CD4-positive, CD25-positive, alpha-beta regulatory T cell (primary cell): ENCODE measurements around the gene LZTS2. TPM values are rescaled to one million over a fixed set of nuclear protein-coding genes. Genes with fewer than 3 reads are reported as not detected.

ENCODE experiments used
- ATAC-seq, 2 donors: fragments of 150-1000 bp; cut with Tn5 transposase; one replicate each; pipeline ENCODE4 v1.10.0; 2021; ENCODE audit warnings: low read depth in 2 of 2, moderate number of reproducible peaks in 2 of 2, moderate library complexity in 1 of 2
- DNase-seq, 3 donors: peaks; one replicate each; pipeline versions ENCODE4 v3.0.0 to v3.0.0-alpha.2; 2012 to 2022; ENCODE audit warnings: mixed read lengths in 1 of 3
- H3K27ac ChIP-seq: one replicate; pipeline ENCODE4 v1.7.0; 2013; ENCODE audit warnings: mild to moderate bottlenecking, low read length; ENCODE audit not compliant: insufficient read depth, poor library complexity, severe bottlenecking
- H3K27me3 ChIP-seq: one replicate; pipeline ENCODE4 v1.7.0; 2013; ENCODE audit warnings: low read length; ENCODE audit not compliant: control insufficient read depth, insufficient read depth
- H3K36me3 ChIP-seq: one replicate; pipeline ENCODE4 v1.7.0; 2013; ENCODE audit warnings: mild to moderate bottlenecking, low read length, moderate library complexity; ENCODE audit not compliant: control insufficient read depth, insufficient read depth
- H3K4me1 ChIP-seq: 2 replicates; pipeline ENCODE4 v1.7.0; 2013; ENCODE audit warnings: mild to moderate bottlenecking, low read length; ENCODE audit not compliant: insufficient read depth, control insufficient read depth, poor library complexity, severe bottlenecking
- H3K4me3 ChIP-seq: one replicate; pipeline ENCODE4 v1.7.0; 2013; ENCODE audit warnings: low read depth, mild to moderate bottlenecking, low read length, moderate library complexity
- H3K9me3 ChIP-seq, 2 experiments: 1 replicate in 1 of 2; 2 replicates in 1 of 2; pipeline ENCODE4 v1.7.0; 2013; ENCODE audit warnings: low read length in 2 of 2, mild to moderate bottlenecking in 1 of 2, moderate library complexity in 1 of 2; ENCODE audit not compliant: control insufficient read depth in 2 of 2
- H3K27ac Mint-ChIP-seq, 3 donors: one replicate each; pipeline ENCODE4 v1.8.0; 2020 to 2022; ENCODE audit warnings: mild to moderate bottlenecking in 3 of 3, mixed read lengths in 3 of 3, moderate library complexity in 2 of 3
- H3K27me3 Mint-ChIP-seq: one replicate; pipeline ENCODE4 v1.8.0; 2022; ENCODE audit warnings: mild to moderate bottlenecking, mixed read lengths
- H3K36me3 Mint-ChIP-seq: one replicate; pipeline ENCODE4 v1.8.0; 2020; ENCODE audit warnings: mixed read lengths
- H3K4me1 Mint-ChIP-seq, 4 donors: one replicate each; pipeline ENCODE4 v1.8.0; 2020 to 2022; ENCODE audit warnings: mixed read lengths in 4 of 4, mild to moderate bottlenecking in 1 of 4
- H3K4me3 Mint-ChIP-seq, 4 donors: one replicate each; pipeline ENCODE4 v1.8.0; 2020 to 2022; ENCODE audit warnings: mild to moderate bottlenecking in 4 of 4, mixed read lengths in 4 of 4, moderate library complexity in 3 of 4
- H3K9me3 Mint-ChIP-seq, 7 donors: one replicate each; pipeline ENCODE4 v1.8.0; 2020 to 2022; ENCODE audit warnings: mixed read lengths in 7 of 7, mild to moderate bottlenecking in 3 of 7, moderate library complexity in 2 of 7
- polyA plus RNA-seq, 4 donors: library from polyadenylated mRNA; unstranded; fragments of 300-500 nt; fragmentation: Illumina TruSeq; gene quantifications; one replicate each; pipeline ENCODE4 v1.2.3, GENCODE V29; 2021
- total RNA-seq: library from RNA; stranded (reverse); gene quantifications from one replicate; pipeline ENCODE4 v1.2.3, GENCODE V29; 2022

The LZTS2 gene
- total and polyA plus RNA-seq, 5 donors from 2014 or later: 11.0 to 19.3 (median 13.2) TPM

- ATAC-seq (no peak), DNase-seq (no peak)
- Mint-ChIP-seq H3K4me3 (no peak overlapping the region), H3K27ac (no peak overlapping the region), H3K36me3 (peaks cover 4% of the 10 kb centered on the region), H3K4me1 (peaks cover 4 to 11% (median 9%) of the 10 kb centered on the region in 4 donors), H3K27me3 (peaks cover 5% of the 10 kb centered on the region), H3K9me3 (no peaks in the 10 kb centered on the region)
- Histone ChIP-seq H3K9me3 (no peaks in the 10 kb centered on the region), H3K27me3 (no peaks in the 10 kb centered on the region), H3K27ac (no peak overlapping the region), H3K4me1 (peaks cover 9% of the 10 kb centered on the region), H3K4me3 (no peak overlapping the region), H3K36me3 (peaks cover 3% of the 10 kb centered on the region)
Observed at GRCh38 chr10:101008823-101009423, 9.3 kb downstream of the LZTS2 start.

GRCh38 chr10:101010329-101010728 lies 10.7 kb downstream of the LZTS2 start:
- Histone ChIP-seq H3K9me3 (no peaks in the 10 kb centered on the region), H3K4me1 (peaks cover 9% of the 10 kb centered on the region), H3K27ac (no peak overlapping the region), H3K4me3 (no peak overlapping the region), H3K36me3 (peaks cover 3% of the 10 kb centered on the region), H3K27me3 (no peaks in the 10 kb centered on the region)
- Mint-ChIP-seq H3K4me1 (peaks cover 4 to 17% (median 12%) of the 10 kb centered on the region in 4 donors), H3K27me3 (peaks cover 5% of the 10 kb centered on the region), H3K27ac (no peak overlapping the region), H3K9me3 (no peaks in the 10 kb centered on the region), H3K36me3 (peaks cover 4% of the 10 kb centered on the region), H3K4me3 (no peak overlapping the region)
- ATAC-seq (no peak), DNase-seq (no peak)

- DNase-seq: no peak
- Mint-ChIP-seq H3K9me3 (no peaks in the 10 kb centered on the region), H3K36me3 (no peaks in the 10 kb centered on the region), H3K4me3 (no peak overlapping the region), H3K27me3 (peaks cover 15% of the 10 kb centered on the region), H3K27ac (no peak overlapping the region), H3K4me1 (peaks cover 4 to 17% (median 12%) of the 10 kb centered on the region in 4 donors)
- no peak overlapping the region for H3K4me3 ChIP-seq
- H3K27ac ChIP-seq: no peak overlapping the region
- H3K4me1 ChIP-seq: peaks cover 9% of the 10 kb centered on the region
- no peaks in the 10 kb centered on the region for H3K36me3 ChIP-seq
- H3K9me3 ChIP-seq: no peaks in the 10 kb centered on the region
- H3K27me3 ChIP-seq: peaks cover 5% of the 10 kb centered on the region
- ATAC-seq: no peak
Observed at GRCh38 chr10:101011517-101012423, 12.2 kb downstream of the LZTS2 start.

GRCh38 chr10:101012525-101013364 lies 13.1 kb downstream of the LZTS2 start:
- H3K9me3 ChIP-seq: no peaks in the 10 kb centered on the region
- ATAC-seq (peak; percentile 84 to 91), DNase-seq (peak; percentile 60 to 83 (median 70))
- H3K9me3 Mint-ChIP-seq: no peaks in the 10 kb centered on the region
- peak overlapping the region in 1 of 3 donors; percentile 30 for H3K27ac Mint-ChIP-seq
- peaks cover 9% of the 10 kb centered on the region for H3K4me1 ChIP-seq
- no peaks in the 10 kb centered on the region for H3K36me3 Mint-ChIP-seq
- peaks cover 10% of the 10 kb centered on the region for H3K27me3 ChIP-seq
- H3K27me3 Mint-ChIP-seq: peaks cover 24% of the 10 kb centered on the region
- H3K4me3 ChIP-seq: no peak overlapping the region
- peaks cover 4 to 17% (median 12%) of the 10 kb centered on the region in 4 donors for H3K4me1 Mint-ChIP-seq
- no peak overlapping the region for H3K4me3 Mint-ChIP-seq
- no peaks in the 10 kb centered on the region for H3K36me3 ChIP-seq
- no peak overlapping the region for H3K27ac ChIP-seq

GRCh38 chr10:101013365-101013825 lies 13.8 kb downstream of the LZTS2 start:
- H3K36me3 Mint-ChIP-seq: no peaks in the 10 kb centered on the region
- H3K9me3 ChIP-seq: no peaks in the 10 kb centered on the region
- no peak for ATAC-seq
- H3K4me1 Mint-ChIP-seq: peaks cover 4 to 18% (median 12%) of the 10 kb centered on the region in 4 donors
- H3K27me3 ChIP-seq: peaks cover 10% of the 10 kb centered on the region
- peak overlapping the region in 1 of 3 donors; percentile 30 for H3K27ac Mint-ChIP-seq
- H3K4me1 ChIP-seq: peaks cover 9% of the 10 kb centered on the region
- peaks cover 28% of the 10 kb centered on the region for H3K27me3 Mint-ChIP-seq
- no peak overlapping the region for H3K27ac ChIP-seq
- H3K4me3 ChIP-seq: no peak overlapping the region
- H3K4me3 Mint-ChIP-seq: no peak overlapping the region
- H3K9me3 Mint-ChIP-seq: peaks cover 0 to 1% (median 0%) of the 10 kb centered on the region in 7 donors
- H3K36me3 ChIP-seq: no peaks in the 10 kb centered on the region
- no peak for DNase-seq

GRCh38 chr10:101014230-101014884 lies 14.7 kb downstream of the LZTS2 start:
- H3K27ac Mint-ChIP-seq: peak overlapping the region in 2 of 3 donors; percentile 32 to 77
- DNase-seq (peak; percentile 61 to 72 (median 62)), ATAC-seq (peak in 1 of 2 donors; percentile 55)
- Histone ChIP-seq H3K4me1 (peaks cover 9% of the 10 kb centered on the region), H3K27ac (no peak overlapping the region), H3K4me3 (no peak overlapping the region), H3K9me3 (no peaks in the 10 kb centered on the region), H3K36me3 (no peaks in the 10 kb centered on the region), H3K27me3 (peaks cover 13% of the 10 kb centered on the region)
- peaks cover 4 to 20% (median 12%) of the 10 kb centered on the region in 4 donors for H3K4me1 Mint-ChIP-seq
- peaks cover 35% of the 10 kb centered on the region for H3K27me3 Mint-ChIP-seq
- no peak overlapping the region for H3K4me3 Mint-ChIP-seq
- peaks cover 0 to 1% (median 0%) of the 10 kb centered on the region in 7 donors for H3K9me3 Mint-ChIP-seq
- no peaks in the 10 kb centered on the region for H3K36me3 Mint-ChIP-seq
